GM12865 (cell line): Measurements from ENCODE around the gene PROM2.

ENCODE experiments used
- DNase-seq: peaks from one replicate; pipeline ENCODE4 v3.0.0; 2010; ENCODE audit warnings: low read depth
- H3K4me3 ChIP-seq: 2 replicates; pipeline ENCODE4 v1.5.1; 2011; ENCODE audit warnings: mild to moderate bottlenecking, low read depth, low read length, control low read depth
- CTCF ChIP-seq: IDR thresholded peaks from 2 replicates; pipeline ENCODE4 v1.5.1; 2011; ENCODE audit warnings: low read length, control low read depth, low read depth, inconsistent platforms; ENCODE audit not compliant: insufficient read depth; ENCODE audit errors: missing control alignments

PROM2 gene

GRCh38 chr2:95319481-95320343, 45.5 kb downstream of the PROM2 start:
- DNase-seq, result no peak
- H3K4me3 ChIP-seq, result no peak overlapping the region
- TF ChIP-seq CTCF, result no peak

GRCh38 chr2:95320344-95320712, 46.1 kb downstream of the PROM2 start:
- H3K4me3 ChIP-seq, result no peak overlapping the region
- no peak for DNase-seq
- no peak for TF ChIP-seq CTCF

GRCh38 chr2:95320986-95321767, 46.9 kb downstream of the PROM2 start:
- TF ChIP-seq CTCF, result no peak
- no peak overlapping the region for H3K4me3 ChIP-seq
- no peak for DNase-seq

- DNase-seq, result peak; percentile 19
- no peak overlapping the region for H3K4me3 ChIP-seq
- peak; percentile 42 for TF ChIP-seq CTCF
Measured at GRCh38 chr2:95323347-95324155, 49.3 kb downstream of the PROM2 start.

GRCh38 chr2:95325026-95325425, 50.8 kb downstream of the PROM2 start:
- no peak for DNase-seq
- TF ChIP-seq CTCF, result no peak
- H3K4me3 ChIP-seq, result no peak overlapping the region

- no peak overlapping the region for H3K4me3 ChIP-seq
- no peak for TF ChIP-seq CTCF
- DNase-seq, result no peak
Measured at GRCh38 chr2:95325590-95326432, 51.6 kb downstream of the PROM2 start.
